ENCODE data around the gene PRSS50.

The PRSS50 gene

GRCh38 chr3:46710671-46711295 lies 6.9 kb downstream of the PRSS50 start:
- no peaks in the 10 kb centered on the region for H3K4me1 ChIP-seq (ENCODE audit: low read length)
- H3K9me3 ChIP-seq (replicated peaks; ENCODE audit: insufficient read depth, low read length) = no peaks in the 10 kb centered on the region
- H3F3A ChIP-seq (ENCODE audit: insufficient read depth, low read length) = no peaks in the 10 kb centered on the region
- H3K9me2 ChIP-seq (replicated peaks; ENCODE audit: insufficient read depth, low read length) = no peaks in the 10 kb centered on the region
- H3K4me2 ChIP-seq (ENCODE audit: low read depth, low read length) = no peak overlapping the region
- H4K20me1 ChIP-seq (ENCODE audit: insufficient read depth, low read length) = no peaks in the 10 kb centered on the region
- no peaks in the 10 kb centered on the region; the same call in 1 of the 2 replicates for H3K27me3 ChIP-seq (replicated peaks; ENCODE audit: insufficient read depth, low read length)
- no peak overlapping the region for H2AFZ ChIP-seq (ENCODE audit: low read length)
- no peak for TF ChIP-seq CTCF (IDR thresholded peaks at IDR 0.05; ENCODE audit: low read length)
- no peak for TF ChIP-seq EZH2phosphoT487 (IDR thresholded peaks at IDR 0.05; ENCODE audit: low read length)
- no peak for TF ChIP-seq EZH2 (optimal IDR thresholded peaks at IDR 0.05; ENCODE audit: low read depth, low read length)
- H3K4me3 ChIP-seq (ENCODE audit: low read length) = no peak overlapping the region
- no peaks in the 10 kb centered on the region for H3K79me2 ChIP-seq (ENCODE audit: low read length)
- no peak for DNase-seq
- no peaks in the 10 kb centered on the region for H3K36me3 ChIP-seq (replicated peaks; ENCODE audit: insufficient read depth, low read length)
- no peak overlapping the region for H3K9ac ChIP-seq (ENCODE audit: low read length)
- no peak overlapping the region for H3K27ac ChIP-seq (ENCODE audit: low read length)

GRCh38 chr3:46710229-46710628 lies 7.4 kb downstream of the PRSS50 start:
- H3K9me2 ChIP-seq (replicated peaks; ENCODE audit: insufficient read depth, low read length) = no peaks in the 10 kb centered on the region
- no peak overlapping the region for H3K4me2 ChIP-seq (ENCODE audit: low read depth, low read length)
- no peaks in the 10 kb centered on the region for H3K4me1 ChIP-seq (ENCODE audit: low read length)
- no peaks in the 10 kb centered on the region for H3K36me3 ChIP-seq (replicated peaks; ENCODE audit: insufficient read depth, low read length)
- H3F3A ChIP-seq (ENCODE audit: insufficient read depth, low read length) = no peaks in the 10 kb centered on the region
- no peaks in the 10 kb centered on the region for H3K79me2 ChIP-seq (ENCODE audit: low read length)
- no peak overlapping the region for H2AFZ ChIP-seq (ENCODE audit: low read length)
- no peak overlapping the region for H3K9ac ChIP-seq (ENCODE audit: low read length)
- TF ChIP-seq CTCF (IDR thresholded peaks at IDR 0.05; ENCODE audit: low read length) (no peak), EZH2phosphoT487 (IDR thresholded peaks at IDR 0.05; ENCODE audit: low read length) (no peak), EZH2 (optimal IDR thresholded peaks at IDR 0.05; ENCODE audit: low read depth, low read length) (no peak)
- no peaks in the 10 kb centered on the region for H4K20me1 ChIP-seq (ENCODE audit: insufficient read depth, low read length)
- H3K9me3 ChIP-seq (replicated peaks; ENCODE audit: insufficient read depth, low read length) = no peaks in the 10 kb centered on the region
- DNase-seq = no peak
- no peaks in the 10 kb centered on the region; the same call in 1 of the 2 replicates for H3K27me3 ChIP-seq (replicated peaks; ENCODE audit: insufficient read depth, low read length)
- no peak overlapping the region for H3K27ac ChIP-seq (ENCODE audit: low read length)
- H3K4me3 ChIP-seq (ENCODE audit: low read length) = no peak overlapping the region

GRCh38 chr3:46709721-46710120 lies 7.9 kb downstream of the PRSS50 start:
- Histone ChIP-seq H3K36me3 (replicated peaks; ENCODE audit: insufficient read depth, low read length) (no peaks in the 10 kb centered on the region), H3K9ac (ENCODE audit: low read length) (no peak overlapping the region), H3K4me3 (ENCODE audit: low read length) (no peak overlapping the region), H3K9me3 (replicated peaks; ENCODE audit: insufficient read depth, low read length) (no peaks in the 10 kb centered on the region), H3K4me2 (ENCODE audit: low read depth, low read length) (no peak overlapping the region), H3K9me2 (replicated peaks; ENCODE audit: insufficient read depth, low read length) (no peaks in the 10 kb centered on the region), H3K27me3 (replicated peaks; ENCODE audit: insufficient read depth, low read length) (no peaks in the 10 kb centered on the region; the same call in 1 of the 2 replicates), H3K4me1 (ENCODE audit: low read length) (no peaks in the 10 kb centered on the region), H4K20me1 (ENCODE audit: insufficient read depth, low read length) (no peaks in the 10 kb centered on the region), H3F3A (ENCODE audit: insufficient read depth, low read length) (no peaks in the 10 kb centered on the region), H2AFZ (ENCODE audit: low read length) (no peak overlapping the region), H3K27ac (ENCODE audit: low read length) (no peak overlapping the region), H3K79me2 (ENCODE audit: low read length) (no peaks in the 10 kb centered on the region)
- DNase-seq = no peak
- TF ChIP-seq EZH2phosphoT487 (IDR thresholded peaks at IDR 0.05; ENCODE audit: low read length) (no peak), CTCF (IDR thresholded peaks at IDR 0.05; ENCODE audit: low read length) (no peak), EZH2 (optimal IDR thresholded peaks at IDR 0.05; ENCODE audit: low read depth, low read length) (no peak)
